ENCODE data around the gene SEC31B. TPM values are rescaled to one million over a fixed set of nuclear protein-coding genes. Genes with fewer than 3 reads are reported as not detected.

Gene SEC31B
- polyA plus RNA-seq, 1 donor (not counting 4 experiments of a cell fraction or from before 2014, with no cell fraction given) = 4.9 TPM

GRCh38 chr10:100522945-100523344 lies 3.3 kb upstream of the SEC31B start:
- no peaks in the 10 kb centered on the region for H3K79me2 ChIP-seq (ENCODE audit: control insufficient read depth, insufficient read depth, low read length)
- peaks cover 14 to 28% of the 10 kb centered on the region in 2 experiments for H3K36me3 ChIP-seq (ENCODE audit: control insufficient read depth in 2 of 2, extremely low read depth in 1 of 2, insufficient read depth in 2 of 2, low read length in 2 of 2)
- TF ChIP-seq CTCF (optimal IDR thresholded peaks at IDR 0.05 in 1 of 3, IDR thresholded peaks at IDR 0.05 in 1 of 3, conservative IDR thresholded peaks at IDR 0.05 in 1 of 3; ENCODE audit: extremely low read depth in 1 of 3, insufficient read depth in 2 of 3, low read length in 3 of 3) = no peak
- no peak for TF ChIP-seq EZH2 (IDR thresholded peaks at IDR 0.05; ENCODE audit: low read length)
- DNase-seq (ENCODE audit: low read depth, low spot score) (no peak), FAIRE-seq (no peak)
- no peak overlapping the region for H3K27ac ChIP-seq (ENCODE audit: control insufficient read depth, insufficient read depth, low read length)
- H3K4me1 ChIP-seq (ENCODE audit: control insufficient read depth, extremely low read depth, insufficient read depth, low read length) = no peaks in the 10 kb centered on the region
- H3K9ac ChIP-seq (ENCODE audit: control insufficient read depth, extremely low read depth, insufficient read depth, low read length) = no peak overlapping the region
- H3K9me1 ChIP-seq (ENCODE audit: control insufficient read depth, extremely low read depth, insufficient read depth, low read length) = no peaks in the 10 kb centered on the region
- no peaks in the 10 kb centered on the region for H3K9me3 ChIP-seq (ENCODE audit: control insufficient read depth, low read depth, low read length)
- no peaks in the 10 kb centered on the region for H4K20me1 ChIP-seq (ENCODE audit: control insufficient read depth, extremely low read depth, insufficient read depth, low read length)
- no peak overlapping the region for H3K4me3 ChIP-seq (ENCODE audit: control insufficient read depth in 2 of 3, extremely low read depth in 1 of 3, insufficient read depth in 2 of 3, low read depth in 1 of 3, low read length in 3 of 3)
- no peak overlapping the region for H2AFZ ChIP-seq (ENCODE audit: control insufficient read depth, low read length)
- H3K4me2 ChIP-seq (ENCODE audit: control insufficient read depth, extremely low read depth, insufficient read depth, low read depth, low read length) = no peak overlapping the region
- no peaks in the 10 kb centered on the region for H3K27me3 ChIP-seq (ENCODE audit: control insufficient read depth, extremely low read depth, insufficient read depth, low read length)
- dilution Hi-C loops (cut with MboI; ENCODE audit: extremely low pct_ligation_motif_present, low sequenced_read_pairs) = no loop called here

GRCh38 chr10:100522107-100522801 lies 2.6 kb upstream of the SEC31B start:
- no peaks in the 10 kb centered on the region for H3K9me1 ChIP-seq (ENCODE audit: control insufficient read depth, extremely low read depth, insufficient read depth, low read length)
- H3K9me3 ChIP-seq (ENCODE audit: control insufficient read depth, low read depth, low read length) = no peaks in the 10 kb centered on the region
- no peak overlapping the region for H3K4me3 ChIP-seq (ENCODE audit: control insufficient read depth in 2 of 3, extremely low read depth in 1 of 3, insufficient read depth in 2 of 3, low read depth in 1 of 3, low read length in 3 of 3)
- no peak overlapping the region for H3K27ac ChIP-seq (ENCODE audit: control insufficient read depth, insufficient read depth, low read length)
- no peak for DNase-seq (ENCODE audit: low read depth, low spot score)
- no peaks in the 10 kb centered on the region for H4K20me1 ChIP-seq (ENCODE audit: control insufficient read depth, extremely low read depth, insufficient read depth, low read length)
- no peak overlapping the region for H3K9ac ChIP-seq (ENCODE audit: control insufficient read depth, extremely low read depth, insufficient read depth, low read length)
- no peaks in the 10 kb centered on the region for H3K27me3 ChIP-seq (ENCODE audit: control insufficient read depth, extremely low read depth, insufficient read depth, low read length)
- no peak overlapping the region for H2AFZ ChIP-seq (ENCODE audit: control insufficient read depth, low read length)
- dilution Hi-C loops (cut with MboI; ENCODE audit: extremely low pct_ligation_motif_present, low sequenced_read_pairs) = no loop called here
- TF ChIP-seq EZH2 (IDR thresholded peaks at IDR 0.05; ENCODE audit: low read length) (no peak), CTCF (optimal IDR thresholded peaks at IDR 0.05 in 1 of 3, IDR thresholded peaks at IDR 0.05 in 1 of 3, conservative IDR thresholded peaks at IDR 0.05 in 1 of 3; ENCODE audit: extremely low read depth in 1 of 3, insufficient read depth in 2 of 3, low read length in 3 of 3) (no peak)
- H3K4me1 ChIP-seq (ENCODE audit: control insufficient read depth, extremely low read depth, insufficient read depth, low read length) = no peaks in the 10 kb centered on the region
- H3K79me2 ChIP-seq (ENCODE audit: control insufficient read depth, insufficient read depth, low read length) = no peaks in the 10 kb centered on the region
- H3K36me3 ChIP-seq (ENCODE audit: control insufficient read depth in 2 of 2, extremely low read depth in 1 of 2, insufficient read depth in 2 of 2, low read length in 2 of 2) = peaks cover 14 to 28% of the 10 kb centered on the region in 2 experiments
- no peak overlapping the region for H3K4me2 ChIP-seq (ENCODE audit: control insufficient read depth, extremely low read depth, insufficient read depth, low read depth, low read length)
- no peak for FAIRE-seq
